ENCODE results near the gene AK5.

- TF ChIP-seq POLR2A (IDR thresholded peaks at IDR 0.05; ENCODE audit: extremely low read depth, insufficient read length) (no peak), CTCF (IDR thresholded peaks at IDR 0.05; ENCODE audit: low read depth, low read length) (no peak)
Observed at GRCh38 chr1:77438236-77438913, 156.6 kb downstream of the AK5 start.

Measured in NB4 (cell line).